Measurements from ENCODE around the gene SYNE2. TPM values are rescaled to one million over a fixed set of nuclear protein-coding genes. Genes with fewer than 3 reads are reported as not detected.

SYNE2 gene
- total RNA-seq, 1 donor from 2014 or later, result 44.2 TPM

DNA sequence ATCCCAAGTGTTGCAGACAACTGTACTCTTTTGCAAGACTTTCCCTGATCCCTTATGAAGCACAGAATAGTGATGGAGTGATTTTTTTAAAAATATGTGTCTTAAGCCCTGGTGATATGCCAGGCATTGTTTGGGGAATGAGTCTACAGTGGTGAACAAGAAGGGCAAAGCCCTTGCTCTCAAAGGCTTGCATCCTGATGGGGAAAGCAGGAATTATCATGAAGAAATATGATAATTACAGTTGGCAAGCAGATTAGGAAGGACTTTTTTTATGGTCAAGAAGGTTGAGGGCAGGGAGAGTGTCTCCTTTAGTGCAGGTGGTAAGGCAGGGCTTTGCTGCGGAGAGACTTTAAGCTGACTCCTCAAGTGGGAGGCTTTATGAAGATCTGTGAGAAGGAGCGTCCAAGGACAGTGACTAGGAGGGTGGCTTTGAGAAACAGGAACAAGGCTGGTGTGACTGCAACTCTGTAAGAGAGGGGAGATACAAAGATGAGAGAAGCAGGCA is 100.2 kb downstream of the SYNE2 start:
- TF ChIP-seq, protein P1, sequence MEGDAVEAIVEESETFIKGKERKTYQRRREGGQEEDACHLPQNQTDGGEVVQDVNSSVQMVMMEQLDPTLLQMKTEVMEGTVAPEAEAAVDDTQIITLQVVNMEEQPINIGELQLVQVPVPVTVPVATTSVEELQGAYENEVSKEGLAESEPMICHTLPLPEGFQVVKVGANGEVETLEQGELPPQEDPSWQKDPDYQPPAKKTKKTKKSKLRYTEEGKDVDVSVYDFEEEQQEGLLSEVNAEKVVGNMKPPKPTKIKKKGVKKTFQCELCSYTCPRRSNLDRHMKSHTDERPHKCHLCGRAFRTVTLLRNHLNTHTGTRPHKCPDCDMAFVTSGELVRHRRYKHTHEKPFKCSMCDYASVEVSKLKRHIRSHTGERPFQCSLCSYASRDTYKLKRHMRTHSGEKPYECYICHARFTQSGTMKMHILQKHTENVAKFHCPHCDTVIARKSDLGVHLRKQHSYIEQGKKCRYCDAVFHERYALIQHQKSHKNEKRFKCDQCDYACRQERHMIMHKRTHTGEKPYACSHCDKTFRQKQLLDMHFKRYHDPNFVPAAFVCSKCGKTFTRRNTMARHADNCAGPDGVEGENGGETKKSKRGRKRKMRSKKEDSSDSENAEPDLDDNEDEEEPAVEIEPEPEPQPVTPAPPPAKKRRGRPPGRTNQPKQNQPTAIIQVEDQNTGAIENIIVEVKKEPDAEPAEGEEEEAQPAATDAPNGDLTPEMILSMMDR (conservative IDR thresholded peaks at IDR 0.05; ENCODE audit: low read depth, low read length), result no peak
- DNase-seq (ENCODE audit: low read depth), result no peak
- no peak overlapping the region for H3K4me3 ChIP-seq (ENCODE audit: low read depth, low read length)

- DNase-seq (ENCODE audit: low read depth), result no peak
- no peak overlapping the region for H3K4me3 ChIP-seq (ENCODE audit: low read depth, low read length)
- TF ChIP-seq, protein P1 (conservative IDR thresholded peaks at IDR 0.05; ENCODE audit: low read depth, low read length), result no peak
Measured at GRCh38 chr14:63956326-63956725, 103.5 kb downstream of the SYNE2 start.

DNA sequence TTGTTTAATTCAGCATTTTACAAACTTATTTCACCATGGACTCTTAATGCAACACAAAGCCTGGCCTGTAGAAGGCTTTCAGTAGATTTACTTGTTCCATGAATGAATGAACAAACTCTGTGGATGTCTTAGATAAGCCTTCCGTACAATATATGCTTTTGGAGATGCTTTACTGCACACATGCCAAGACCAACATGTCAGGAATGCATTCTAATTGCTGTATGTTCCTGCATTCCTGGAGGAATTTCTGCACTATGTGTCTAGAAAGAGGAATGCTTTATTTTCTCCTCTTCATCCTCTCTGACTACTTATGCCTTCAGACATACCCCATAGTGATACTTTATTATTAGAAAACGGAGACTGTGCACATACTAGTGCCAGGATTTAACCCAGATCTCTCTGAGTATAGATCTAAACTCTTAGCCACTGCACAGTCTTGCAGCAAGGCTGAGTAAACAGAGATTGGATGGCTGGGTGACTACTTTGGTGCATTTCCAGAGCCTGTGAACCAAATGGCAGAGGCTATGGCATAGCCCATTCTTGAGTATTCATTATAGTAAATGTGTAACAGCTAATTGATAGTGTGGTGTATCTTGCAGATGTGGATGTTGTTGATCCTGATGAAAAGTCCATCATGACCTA is 108.2 kb downstream of the SYNE2 start:
- TF ChIP-seq, protein P1 (conservative IDR thresholded peaks at IDR 0.05; ENCODE audit: low read depth, low read length), result no peak
- H3K4me3 ChIP-seq (ENCODE audit: low read depth, low read length), result no peak overlapping the region
- no peak for DNase-seq (ENCODE audit: low read depth)

DNA sequence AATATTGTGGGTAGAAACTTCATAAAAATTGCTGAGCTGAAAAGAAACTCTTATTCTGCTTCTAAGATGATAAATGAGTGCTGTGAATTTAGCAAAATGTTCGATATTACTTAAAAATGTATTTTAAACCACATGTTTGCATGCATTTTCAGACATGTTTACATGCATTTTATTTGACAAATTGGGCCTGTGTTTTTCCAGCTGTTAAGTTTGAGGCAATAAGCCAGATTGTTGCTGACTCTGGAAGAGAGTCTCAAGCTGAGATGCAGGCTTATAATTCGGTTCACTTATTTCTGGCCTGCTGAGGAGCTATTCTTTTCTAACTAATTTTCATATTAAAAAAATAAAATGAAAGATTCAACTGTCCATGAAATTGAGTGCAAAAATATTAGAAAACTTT is 110.1 kb downstream of the SYNE2 start:
- DNase-seq (ENCODE audit: low read depth), result no peak
- H3K4me3 ChIP-seq (ENCODE audit: low read depth, low read length), result no peak overlapping the region
- TF ChIP-seq, protein P1 (conservative IDR thresholded peaks at IDR 0.05; ENCODE audit: low read depth, low read length), result no peak

DNA sequence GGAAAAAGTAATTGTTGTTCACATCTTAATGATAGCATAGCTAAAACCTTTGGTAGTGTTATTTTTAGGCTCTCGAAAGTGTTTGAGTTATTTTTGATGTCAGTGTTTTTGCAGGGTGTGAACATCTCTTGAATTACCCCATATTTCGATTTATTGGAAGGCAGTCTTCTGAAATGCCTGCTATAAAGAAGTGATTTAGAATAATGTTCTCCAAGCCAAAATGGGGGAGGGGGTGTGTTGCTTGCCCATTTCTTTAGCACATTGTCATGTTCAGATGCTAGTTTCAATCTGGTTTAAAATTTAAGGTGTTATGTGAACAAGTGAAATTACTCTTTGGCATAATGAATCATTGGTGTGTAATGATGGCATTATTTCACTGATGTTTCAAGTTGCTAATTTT is 110.6 kb downstream of the SYNE2 start:
- TF ChIP-seq, protein P1 (conservative IDR thresholded peaks at IDR 0.05; ENCODE audit: low read depth, low read length), result no peak
- no peak for DNase-seq (ENCODE audit: low read depth)
- no peak overlapping the region for H3K4me3 ChIP-seq (ENCODE audit: low read depth, low read length)

DNA sequence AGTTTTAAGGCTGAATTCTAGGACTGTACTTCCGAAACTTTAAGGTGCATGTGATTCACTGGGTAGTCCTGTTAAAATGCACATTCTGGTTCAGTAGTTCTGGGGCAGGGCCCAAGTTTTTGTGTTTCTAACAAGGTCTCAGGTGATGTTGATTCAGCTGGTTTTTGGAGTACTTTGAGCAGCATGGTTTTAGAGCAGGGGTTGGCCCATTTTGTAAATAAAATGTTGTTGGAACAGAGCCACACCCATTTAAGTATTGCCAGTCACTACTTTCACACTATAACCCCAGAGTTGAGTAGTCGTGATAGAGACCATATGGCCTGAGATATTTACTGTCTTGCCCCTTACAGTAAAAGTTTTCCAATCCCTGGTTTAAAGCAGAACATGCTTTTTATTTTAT is 111.3 kb downstream of the SYNE2 start:
- H3K4me3 ChIP-seq (ENCODE audit: low read depth, low read length), result no peak overlapping the region
- TF ChIP-seq, protein P1 (conservative IDR thresholded peaks at IDR 0.05; ENCODE audit: low read depth, low read length), result no peak
- DNase-seq (ENCODE audit: low read depth), result no peak

- TF ChIP-seq, protein P1 (conservative IDR thresholded peaks at IDR 0.05; ENCODE audit: low read depth, low read length), result no peak
Measured at GRCh38 chr14:63966407-63966806, 113.6 kb downstream of the SYNE2 start.

More at GRCh38 chr14:63966407-63966806, 113.6 kb downstream of the SYNE2 start:
- no peak overlapping the region for H3K4me3 ChIP-seq (ENCODE audit: low read depth, low read length)
- DNase-seq (ENCODE audit: low read depth), result no peak
